ENCODE results near the gene IL6ST. TPM values are rescaled to one million over a fixed set of nuclear protein-coding genes. Genes with fewer than 3 reads are reported as not detected.

The IL6ST gene
- total RNA-seq, 2 donors from 2014 or later, result 186 to 228 TPM

DNA sequence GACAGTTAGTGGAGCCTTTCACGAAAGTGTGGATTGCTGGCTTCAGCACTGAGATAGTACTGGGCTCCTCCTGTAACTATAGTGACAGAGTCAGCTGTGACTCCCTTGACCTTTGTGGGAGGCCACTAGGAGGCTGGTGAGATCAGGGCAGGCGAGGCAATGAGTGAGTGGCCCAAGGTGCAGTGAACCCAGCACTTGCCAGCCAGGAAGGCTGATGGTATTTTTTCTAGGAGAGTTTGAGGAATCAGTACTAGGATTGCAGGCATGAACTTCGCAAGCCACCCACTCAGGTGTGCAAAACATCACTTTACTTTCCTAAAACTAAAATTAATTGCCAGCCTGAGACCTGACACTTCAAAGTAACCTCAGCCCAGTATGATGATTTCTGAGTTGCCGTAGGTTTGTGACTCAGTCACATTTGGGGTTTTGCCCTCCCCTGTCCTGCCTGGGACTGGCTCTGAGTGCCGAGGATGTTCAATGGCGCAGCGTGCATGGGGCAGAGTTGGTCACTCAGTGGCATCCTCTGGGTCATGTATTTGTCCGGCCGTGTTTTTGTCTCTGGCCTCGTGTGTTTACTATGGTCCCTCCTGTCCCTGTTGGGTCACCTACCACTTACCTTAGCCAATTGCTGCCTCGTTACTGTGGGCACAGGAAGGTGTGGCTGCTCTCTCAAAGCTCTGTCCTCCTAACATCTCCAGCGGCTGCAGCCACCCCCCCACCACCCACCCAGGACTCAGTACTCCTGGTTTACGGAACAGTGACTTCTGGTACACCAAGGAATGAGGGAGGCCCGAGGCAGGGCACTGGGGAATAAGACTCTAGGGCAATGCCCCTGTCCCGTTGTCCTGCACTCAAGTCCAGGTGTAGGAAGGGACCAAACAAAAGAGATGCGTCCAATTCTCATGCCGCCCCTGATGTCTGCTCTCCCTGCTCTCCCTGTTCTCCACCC is 76.4 kb downstream of the IL6ST start:
- H3K27ac ChIP-seq, result no peak overlapping the region
- no peak overlapping the region for H3K4me3 ChIP-seq
- no peak for TF ChIP-seq POLR2AphosphoS5 (IDR thresholded peaks at IDR 0.05)
- H3K27me3 ChIP-seq (replicated peaks; ENCODE audit: insufficient read depth), result no peaks in the 10 kb centered on the region
- 96% methylated on average over 17 of the region's 17 CpGs for WGBS
- H3K4me1 ChIP-seq (replicated peaks), result no peaks in the 10 kb centered on the region
- intact Hi-C loops (cut with DNase I), result no loop called here
- H3K36me3 ChIP-seq, result no peaks in the 10 kb centered on the region
- H3K9me3 ChIP-seq, result no peaks in the 10 kb centered on the region
- no peak for DNase-seq (ENCODE audit: low spot score)

DNA sequence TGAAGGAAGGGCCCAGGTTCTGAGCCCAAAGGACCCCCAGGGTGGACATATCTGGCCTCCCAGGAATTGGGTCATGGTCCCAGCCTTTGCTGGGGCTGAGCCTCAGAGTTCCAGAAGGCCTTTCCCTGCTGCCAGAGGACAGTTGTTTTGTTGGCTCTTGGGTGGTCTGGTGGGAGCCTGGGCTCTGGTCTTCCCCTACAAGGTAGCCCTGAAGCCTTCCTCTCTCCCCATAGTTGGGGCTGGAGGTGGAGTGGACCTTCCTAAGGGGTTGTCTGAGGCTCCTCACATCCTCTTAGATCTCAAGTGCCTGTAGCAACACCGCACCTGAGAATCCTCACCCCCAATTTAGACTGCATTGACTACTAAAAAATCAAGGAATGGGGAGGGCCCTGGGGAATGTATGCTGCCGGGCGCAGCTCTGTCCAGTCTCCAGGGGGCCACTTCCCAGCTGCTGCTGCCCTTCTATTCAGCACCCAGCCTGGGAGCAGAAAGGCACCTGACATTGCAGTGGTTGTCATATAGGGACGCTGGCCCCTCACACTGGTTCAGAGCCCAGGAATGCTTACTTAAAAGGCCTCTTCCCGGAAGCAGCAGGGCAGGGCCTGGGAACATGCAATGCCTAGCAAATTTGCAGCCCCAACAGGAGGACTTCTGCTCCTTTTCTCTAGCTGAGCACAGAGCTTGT is 77.2 kb downstream of the IL6ST start:
- H3K4me1 ChIP-seq (replicated peaks), result no peaks in the 10 kb centered on the region
- H3K36me3 ChIP-seq, result no peaks in the 10 kb centered on the region
- intact Hi-C loops (cut with DNase I), result no loop called here
- WGBS, result 79% methylated on average over 5 of the region's 5 CpGs
- no peak overlapping the region for H3K27ac ChIP-seq
- no peak for DNase-seq (ENCODE audit: low spot score)
- no peak overlapping the region for H3K4me3 ChIP-seq
- TF ChIP-seq, protein P1, sequence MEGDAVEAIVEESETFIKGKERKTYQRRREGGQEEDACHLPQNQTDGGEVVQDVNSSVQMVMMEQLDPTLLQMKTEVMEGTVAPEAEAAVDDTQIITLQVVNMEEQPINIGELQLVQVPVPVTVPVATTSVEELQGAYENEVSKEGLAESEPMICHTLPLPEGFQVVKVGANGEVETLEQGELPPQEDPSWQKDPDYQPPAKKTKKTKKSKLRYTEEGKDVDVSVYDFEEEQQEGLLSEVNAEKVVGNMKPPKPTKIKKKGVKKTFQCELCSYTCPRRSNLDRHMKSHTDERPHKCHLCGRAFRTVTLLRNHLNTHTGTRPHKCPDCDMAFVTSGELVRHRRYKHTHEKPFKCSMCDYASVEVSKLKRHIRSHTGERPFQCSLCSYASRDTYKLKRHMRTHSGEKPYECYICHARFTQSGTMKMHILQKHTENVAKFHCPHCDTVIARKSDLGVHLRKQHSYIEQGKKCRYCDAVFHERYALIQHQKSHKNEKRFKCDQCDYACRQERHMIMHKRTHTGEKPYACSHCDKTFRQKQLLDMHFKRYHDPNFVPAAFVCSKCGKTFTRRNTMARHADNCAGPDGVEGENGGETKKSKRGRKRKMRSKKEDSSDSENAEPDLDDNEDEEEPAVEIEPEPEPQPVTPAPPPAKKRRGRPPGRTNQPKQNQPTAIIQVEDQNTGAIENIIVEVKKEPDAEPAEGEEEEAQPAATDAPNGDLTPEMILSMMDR (IDR thresholded peaks at IDR 0.05), result no peak
- TF ChIP-seq POLR2AphosphoS5 (IDR thresholded peaks at IDR 0.05) (no peak), POLR2A (IDR thresholded peaks at IDR 0.05) (no peak)
- H3K27me3 ChIP-seq (replicated peaks; ENCODE audit: insufficient read depth), result no peaks in the 10 kb centered on the region
- no peaks in the 10 kb centered on the region for H3K9me3 ChIP-seq

DNA sequence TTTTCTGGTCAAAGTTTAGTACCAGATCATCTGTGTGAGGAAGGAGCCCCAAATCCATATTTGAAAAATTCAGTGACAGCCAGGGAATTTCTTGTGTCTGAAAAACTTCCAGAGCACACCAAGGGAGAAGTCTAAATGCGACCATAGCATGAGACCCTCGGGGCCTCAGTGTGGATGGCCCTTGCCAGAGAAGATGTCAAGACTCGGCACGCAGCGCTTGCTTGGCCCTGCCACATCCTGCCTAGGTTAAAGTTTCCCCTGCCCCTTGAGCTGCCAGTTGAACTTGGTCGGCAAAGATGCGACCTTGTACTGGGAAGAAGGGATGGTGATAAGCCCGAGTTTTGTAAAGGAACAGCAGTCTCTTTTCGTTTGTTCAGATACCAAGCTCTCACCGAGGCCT is 77.8 kb downstream of the IL6ST start:
- Histone ChIP-seq H3K9me3 (no peaks in the 10 kb centered on the region), H3K4me3 (no peak overlapping the region), H3K4me1 (replicated peaks) (no peaks in the 10 kb centered on the region), H3K27ac (no peak overlapping the region), H3K36me3 (no peaks in the 10 kb centered on the region), H3K27me3 (replicated peaks; ENCODE audit: insufficient read depth) (no peaks in the 10 kb centered on the region)
- intact Hi-C loops (cut with DNase I), result no loop called here
- no peak for DNase-seq (ENCODE audit: low spot score)
- TF ChIP-seq POLR2AphosphoS5 (IDR thresholded peaks at IDR 0.05), result no peak
- TF ChIP-seq POLR2A (IDR thresholded peaks at IDR 0.05), result no peak
- TF ChIP-seq, protein P1 (IDR thresholded peaks at IDR 0.05), result no peak
- 78% methylated on average over 10 of the region's 10 CpGs for WGBS

DNA sequence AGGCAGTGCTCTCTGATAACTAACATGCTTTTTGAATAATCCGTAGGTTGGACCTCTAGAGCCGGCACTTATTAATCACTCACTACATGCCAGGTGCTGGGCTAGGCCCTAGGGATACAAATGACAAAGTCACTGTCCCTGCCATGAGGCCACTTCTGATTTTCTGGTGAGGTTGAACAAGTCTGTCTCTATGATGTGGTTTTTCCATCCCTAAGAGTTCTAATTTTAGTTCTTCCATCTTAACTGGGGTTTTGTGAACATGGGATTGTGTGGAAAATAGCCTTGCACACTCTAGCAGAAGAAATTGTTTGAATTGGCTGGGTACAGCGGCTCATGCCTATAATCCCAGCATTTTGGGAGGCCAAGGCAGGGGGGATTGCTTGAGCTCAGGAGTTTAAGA is 79.0 kb downstream of the IL6ST start:
- Histone ChIP-seq H3K27me3 (replicated peaks; ENCODE audit: insufficient read depth) (no peaks in the 10 kb centered on the region), H3K4me1 (replicated peaks) (no peaks in the 10 kb centered on the region), H3K4me3 (no peak overlapping the region), H3K36me3 (no peaks in the 10 kb centered on the region), H3K9me3 (no peaks in the 10 kb centered on the region), H3K27ac (no peak overlapping the region)
- DNase-seq (ENCODE audit: low spot score), result no peak
- WGBS, result 88% methylated on average over 3 of the region's 3 CpGs
- TF ChIP-seq, protein P1 (IDR thresholded peaks at IDR 0.05), result no peak
- TF ChIP-seq POLR2AphosphoS5 (IDR thresholded peaks at IDR 0.05) (no peak), POLR2A (IDR thresholded peaks at IDR 0.05) (no peak)
- intact Hi-C loops (cut with DNase I), result no loop called here

DNA sequence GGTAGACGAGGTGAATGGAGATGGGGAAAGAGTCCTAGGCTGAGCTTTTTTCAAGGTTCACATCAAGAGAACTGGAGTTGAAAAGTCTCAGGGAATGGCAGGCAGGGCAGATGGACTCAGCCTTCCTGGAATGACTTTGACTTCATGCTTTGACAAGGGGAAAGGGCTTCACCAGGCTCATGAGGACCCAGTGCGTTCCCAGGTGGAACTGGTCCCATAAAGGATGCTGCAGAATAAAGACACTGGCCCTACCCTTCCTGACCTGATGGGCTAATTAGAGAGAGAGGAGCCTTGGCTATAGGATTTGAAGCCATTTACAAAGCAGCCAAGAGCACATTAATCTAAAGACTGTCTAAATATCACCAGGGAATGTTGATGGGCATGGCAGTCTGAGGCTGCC is 79.8 kb downstream of the IL6ST start:
- no peak for DNase-seq (ENCODE audit: low spot score)
- WGBS, result 97% methylated on average over 2 of the region's 2 CpGs
- no peak for TF ChIP-seq POLR2A (IDR thresholded peaks at IDR 0.05)
- no peak for TF ChIP-seq POLR2AphosphoS5 (IDR thresholded peaks at IDR 0.05)
- no peak overlapping the region for H3K27ac ChIP-seq
- H3K4me1 ChIP-seq (replicated peaks), result no peaks in the 10 kb centered on the region
- intact Hi-C loops (cut with DNase I), result no loop called here
- no peak overlapping the region for H3K4me3 ChIP-seq
- H3K36me3 ChIP-seq, result no peaks in the 10 kb centered on the region
- H3K9me3 ChIP-seq, result no peaks in the 10 kb centered on the region
- H3K27me3 ChIP-seq (replicated peaks; ENCODE audit: insufficient read depth), result no peaks in the 10 kb centered on the region

Measured in prostate gland (tissue), 2 donors.